ENCODE results near the gene MGMT.

- no peak for TF ChIP-seq CTCF (conservative IDR thresholded peaks at IDR 0.05 in 1 of 2, IDR thresholded peaks at IDR 0.05 in 1 of 2; ENCODE audit: extremely low read depth in 1 of 2, insufficient read depth in 1 of 2, low read depth in 1 of 2, low read length in 2 of 2)
- no peak for TF ChIP-seq EZH2 (IDR thresholded peaks at IDR 0.05; ENCODE audit: borderline replicate concordance, low read length)
Measured at GRCh38 chr10:129486805-129487204, 19.8 kb downstream of the MGMT start.
